HG03095 (cell line): ENCODE measurements around the gene SEMA4B.
A peak's percentile ranks its signal among the peaks of the same experiment; 100 is the strongest.

Experiments
- ATAC-seq: cut with Tn5 transposase; IDR thresholded peaks from one replicate; pipeline ENCODE4 v1.9.1; 2021; ENCODE audit warnings: moderate library complexity; ENCODE audit not compliant: unreplicated experiment

Gene SEMA4B

DNA sequence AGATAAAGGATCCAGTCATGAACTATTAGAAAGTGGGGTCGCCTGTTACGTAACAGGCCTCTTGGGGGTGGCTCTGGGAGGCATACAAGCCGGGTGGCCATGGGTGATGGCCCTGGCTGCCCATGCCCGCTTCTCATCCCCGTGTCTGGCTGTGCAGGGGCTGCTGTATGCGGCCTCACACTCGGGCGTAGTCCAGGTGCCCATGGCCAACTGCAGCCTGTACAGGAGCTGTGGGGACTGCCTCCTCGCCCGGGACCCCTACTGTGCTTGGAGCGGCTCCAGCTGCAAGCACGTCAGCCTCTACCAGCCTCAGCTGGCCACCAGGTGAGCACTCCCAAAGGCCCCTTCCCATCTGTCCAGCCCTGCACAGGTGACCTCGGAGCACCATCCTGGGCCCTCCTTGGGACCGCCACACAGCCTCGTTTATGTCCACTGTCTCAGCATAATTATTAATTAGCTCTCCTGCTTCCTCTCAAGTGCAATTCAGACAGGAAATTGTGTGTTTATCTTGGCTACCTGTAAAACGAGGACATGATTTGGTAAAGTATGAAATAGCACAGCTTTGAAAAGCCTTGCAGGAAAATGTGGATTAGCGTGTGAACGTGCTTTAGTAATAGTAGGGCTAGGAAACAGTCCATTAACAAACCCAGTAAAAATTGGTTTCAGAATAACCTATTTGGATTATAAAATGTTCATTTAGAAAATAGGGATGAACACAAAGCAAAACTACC is 24.5 kb downstream of the SEMA4B start:
- ATAC-seq = no peak

DNA sequence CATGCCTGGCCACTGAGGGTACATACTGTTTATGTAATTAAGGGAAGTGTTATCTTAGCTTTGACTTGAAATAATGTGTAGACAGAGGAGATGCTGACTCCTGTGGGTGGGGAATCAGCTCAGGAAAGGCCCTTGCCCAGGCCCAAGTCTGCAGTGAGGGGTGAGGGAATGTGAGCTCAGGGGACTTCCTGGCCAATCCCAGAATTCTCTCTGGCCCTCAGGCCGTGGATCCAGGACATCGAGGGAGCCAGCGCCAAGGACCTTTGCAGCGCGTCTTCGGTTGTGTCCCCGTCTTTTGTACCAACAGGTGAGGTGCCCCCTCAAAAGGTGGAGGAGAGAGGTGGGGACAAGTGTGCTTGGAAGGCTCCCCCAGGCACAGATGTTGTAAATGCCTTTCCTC is 26.2 kb downstream of the SEMA4B start:
- ATAC-seq = no peak

DNA sequence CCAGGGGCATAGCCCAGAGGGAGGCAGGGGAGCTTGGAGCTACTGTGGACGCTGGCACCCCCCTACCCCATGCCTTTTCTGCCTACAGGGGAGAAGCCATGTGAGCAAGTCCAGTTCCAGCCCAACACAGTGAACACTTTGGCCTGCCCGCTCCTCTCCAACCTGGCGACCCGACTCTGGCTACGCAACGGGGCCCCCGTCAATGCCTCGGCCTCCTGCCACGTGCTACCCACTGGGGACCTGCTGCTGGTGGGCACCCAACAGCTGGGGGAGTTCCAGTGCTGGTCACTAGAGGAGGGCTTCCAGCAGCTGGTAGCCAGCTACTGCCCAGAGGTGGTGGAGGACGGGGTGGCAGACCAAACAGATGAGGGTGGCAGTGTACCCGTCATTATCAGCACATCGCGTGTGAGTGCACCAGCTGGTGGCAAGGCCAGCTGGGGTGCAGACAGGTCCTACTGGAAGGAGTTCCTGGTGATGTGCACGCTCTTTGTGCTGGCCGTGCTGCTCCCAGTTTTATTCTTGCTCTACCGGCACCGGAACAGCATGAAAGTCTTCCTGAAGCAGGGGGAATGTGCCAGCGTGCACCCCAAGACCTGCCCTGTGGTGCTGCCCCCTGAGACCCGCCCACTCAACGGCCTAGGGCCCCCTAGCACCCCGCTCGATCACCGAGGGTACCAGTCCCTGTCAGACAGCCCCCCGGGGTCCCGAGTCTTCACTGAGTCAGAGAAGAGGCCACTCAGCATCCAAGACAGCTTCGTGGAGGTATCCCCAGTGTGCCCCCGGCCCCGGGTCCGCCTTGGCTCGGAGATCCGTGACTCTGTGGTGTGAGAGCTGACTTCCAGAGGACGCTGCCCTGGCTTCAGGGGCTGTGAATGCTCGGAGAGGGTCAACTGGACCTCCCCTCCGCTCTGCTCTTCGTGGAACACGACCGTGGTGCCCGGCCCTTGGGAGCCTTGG is 27.0 kb downstream of the SEMA4B start:
- ATAC-seq = no peak

DNA sequence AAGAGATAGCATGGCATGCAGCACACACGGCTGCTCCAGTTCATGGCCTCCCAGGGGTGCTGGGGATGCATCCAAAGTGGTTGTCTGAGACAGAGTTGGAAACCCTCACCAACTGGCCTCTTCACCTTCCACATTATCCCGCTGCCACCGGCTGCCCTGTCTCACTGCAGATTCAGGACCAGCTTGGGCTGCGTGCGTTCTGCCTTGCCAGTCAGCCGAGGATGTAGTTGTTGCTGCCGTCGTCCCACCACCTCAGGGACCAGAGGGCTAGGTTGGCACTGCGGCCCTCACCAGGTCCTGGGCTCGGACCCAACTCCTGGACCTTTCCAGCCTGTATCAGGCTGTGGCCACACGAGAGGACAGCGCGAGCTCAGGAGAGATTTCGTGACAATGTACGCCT is 27.8 kb downstream of the SEMA4B start:
- no peak for ATAC-seq

DNA sequence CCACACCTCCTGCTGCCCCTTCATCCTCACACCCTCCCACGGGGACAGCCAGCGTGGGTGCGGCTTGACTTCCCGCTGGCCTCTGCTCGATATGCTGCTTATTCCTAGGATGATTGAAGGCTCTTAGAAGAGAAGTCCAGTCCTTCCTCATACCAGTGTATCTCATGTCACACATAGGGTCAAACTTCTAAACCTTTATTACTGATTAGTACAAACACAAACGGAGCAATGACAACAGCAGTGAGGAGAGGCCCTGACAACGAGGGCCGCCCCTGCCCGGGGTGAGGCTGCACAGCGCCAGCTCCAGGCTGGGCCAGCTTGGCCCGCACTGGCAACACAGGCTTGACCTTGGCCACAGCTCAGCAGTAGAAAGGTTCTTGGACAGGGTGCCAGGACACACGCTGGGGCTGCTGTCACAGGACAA is 29.0 kb downstream of the SEMA4B start:
- no peak for ATAC-seq

DNA sequence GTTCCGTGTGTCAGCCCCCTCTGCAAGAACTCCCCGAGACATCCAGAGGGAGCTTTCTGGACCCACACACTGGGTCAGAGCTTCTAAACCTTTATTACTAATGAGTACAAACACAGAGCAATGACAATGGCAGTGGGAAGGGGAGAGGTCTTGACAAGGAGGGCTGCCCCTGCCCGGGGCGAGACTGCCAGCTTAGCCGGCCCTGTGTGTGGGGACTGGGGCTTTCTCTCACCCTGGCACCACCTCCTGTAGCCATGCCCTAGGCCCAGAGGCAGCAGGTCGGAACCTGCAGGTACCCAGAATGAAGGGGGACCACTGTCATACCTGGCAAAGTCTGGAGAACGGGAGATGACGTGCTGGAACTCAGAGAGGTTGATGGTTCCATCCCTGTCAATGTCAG is 29.5 kb downstream of the SEMA4B start:
- ATAC-seq = no peak

DNA sequence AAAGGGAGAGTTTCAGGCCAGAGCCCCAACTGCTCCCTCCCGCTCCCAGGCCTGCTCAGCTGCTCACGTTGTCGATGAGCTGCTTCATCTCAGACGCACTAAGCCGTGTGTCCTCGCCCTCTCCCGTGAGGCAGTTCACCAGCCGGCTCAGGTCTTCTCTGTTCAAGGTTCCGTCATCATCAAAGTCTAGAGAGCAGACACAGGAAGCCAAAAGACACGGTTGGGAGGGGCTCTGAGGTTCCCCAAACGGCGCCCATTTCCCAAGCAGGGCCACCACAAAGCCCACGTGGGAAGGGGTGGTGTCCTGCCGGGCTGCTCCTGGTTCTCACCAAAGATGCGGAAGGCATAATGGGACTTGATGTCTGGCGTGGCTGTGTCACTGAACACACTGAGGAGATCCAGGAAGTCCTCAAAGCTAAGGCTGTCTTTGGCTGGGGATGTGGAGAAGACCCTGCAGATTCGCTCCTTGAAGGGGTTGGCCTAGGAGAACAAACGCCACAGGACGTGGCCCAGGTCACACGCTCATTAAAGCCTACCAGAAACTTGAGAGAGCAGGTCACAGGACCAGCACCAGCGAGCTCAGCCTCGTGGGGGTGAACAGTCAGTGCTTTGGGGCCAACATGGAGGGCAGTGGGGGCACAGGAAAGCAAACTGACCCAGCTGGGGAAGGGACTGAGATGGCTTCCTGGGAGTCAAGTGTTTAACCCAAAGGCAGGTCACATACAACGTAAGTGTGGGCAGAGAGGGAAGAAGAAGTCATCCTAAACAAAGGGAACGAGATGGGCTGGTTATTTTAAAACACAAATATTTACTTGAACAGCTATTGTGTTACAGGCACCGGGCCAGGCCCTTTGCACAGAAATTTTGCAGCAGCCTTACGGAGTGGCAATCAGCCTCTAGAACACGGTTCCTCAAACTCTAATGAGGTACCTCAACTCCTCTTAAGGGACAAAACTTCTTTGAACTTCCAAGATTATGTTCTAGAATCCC is 30.2 kb downstream of the SEMA4B start:
- no peak for ATAC-seq

DNA sequence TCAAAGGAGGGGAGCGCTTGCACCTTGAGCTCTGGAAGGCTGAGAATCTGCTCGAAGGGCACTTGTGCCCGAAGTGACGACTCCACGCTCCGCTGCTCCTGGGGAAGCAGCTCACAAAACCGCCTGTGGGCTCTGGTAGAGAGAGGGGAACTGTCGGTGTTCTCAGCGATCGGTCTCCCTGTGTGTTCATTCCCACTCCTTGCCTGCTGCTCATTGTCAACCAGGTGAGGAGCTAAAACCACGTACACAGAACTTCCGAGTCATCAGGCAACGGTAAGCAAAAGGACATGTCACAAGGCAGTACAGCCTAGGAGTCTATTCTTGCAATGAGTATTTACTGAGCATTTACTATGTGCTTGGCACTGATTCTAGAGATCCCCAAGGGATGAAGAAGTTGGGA is 31.1 kb downstream of the SEMA4B start:
- ATAC-seq = no peak

DNA sequence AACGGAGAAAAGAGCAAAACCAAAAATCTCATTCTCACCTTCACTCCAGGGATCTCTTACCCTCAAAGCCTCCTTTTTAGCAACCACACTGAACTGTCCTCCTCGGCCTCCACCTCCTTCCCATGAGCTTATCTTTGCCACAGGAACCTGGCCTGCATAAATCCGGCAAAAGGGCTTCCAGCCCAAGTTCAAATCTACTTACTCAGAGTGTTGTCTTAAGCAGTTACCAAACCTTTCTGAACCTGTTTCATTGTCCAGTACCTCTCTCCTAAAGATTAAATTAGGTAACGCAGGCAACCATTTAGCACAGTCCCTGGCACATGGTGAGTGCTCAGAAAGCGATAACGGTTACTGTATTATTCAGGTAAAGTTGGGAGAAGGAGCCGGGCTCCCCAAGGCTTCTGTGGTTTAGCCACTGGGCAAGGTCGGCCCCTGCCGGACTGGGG is 31.8 kb downstream of the SEMA4B start:
- ATAC-seq = no peak

DNA sequence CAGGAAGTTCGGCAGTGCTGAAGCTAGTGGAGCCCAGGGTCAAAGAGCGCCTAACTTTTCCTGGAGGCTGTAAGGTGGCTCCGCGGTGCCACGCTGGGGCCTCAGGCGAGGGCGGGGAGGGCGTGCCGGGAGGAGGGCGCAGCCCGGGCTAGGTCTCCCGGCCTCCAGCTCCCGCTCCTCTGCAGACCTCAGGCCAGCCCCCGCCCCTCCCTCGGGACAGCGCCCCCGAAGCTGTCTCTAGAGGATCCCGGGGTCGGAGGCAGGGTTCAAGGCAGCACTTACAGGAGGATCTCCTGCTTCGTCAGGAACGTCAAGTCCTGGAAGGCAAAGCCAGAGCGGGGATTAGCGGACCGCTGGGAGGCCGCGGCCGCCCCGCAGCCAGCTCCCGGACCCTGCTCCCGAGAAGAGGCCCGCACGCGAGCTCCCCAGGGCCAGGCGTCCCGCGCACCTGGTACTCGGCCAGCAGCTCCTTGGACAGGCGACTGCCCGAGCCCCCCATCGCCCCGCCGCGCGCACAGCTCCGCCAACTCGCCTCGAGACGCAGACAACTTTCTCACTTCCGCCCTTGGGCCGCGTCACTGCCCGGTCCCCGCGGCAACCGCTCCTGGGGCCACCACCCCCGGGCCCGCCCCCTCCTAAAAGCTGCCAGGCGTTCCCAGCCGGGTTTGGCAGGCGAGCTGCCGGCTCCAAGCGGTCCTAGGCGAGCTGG is 32.4 kb downstream of the SEMA4B start, which contains the start of gene CIB1:
Gene CIB1 (minus strand): TSS at position 555 of the 709 bp plus-strand sequence. CDS start 56 bp downstream, at position 499.
- ATAC-seq = peak; percentile 81

DNA sequence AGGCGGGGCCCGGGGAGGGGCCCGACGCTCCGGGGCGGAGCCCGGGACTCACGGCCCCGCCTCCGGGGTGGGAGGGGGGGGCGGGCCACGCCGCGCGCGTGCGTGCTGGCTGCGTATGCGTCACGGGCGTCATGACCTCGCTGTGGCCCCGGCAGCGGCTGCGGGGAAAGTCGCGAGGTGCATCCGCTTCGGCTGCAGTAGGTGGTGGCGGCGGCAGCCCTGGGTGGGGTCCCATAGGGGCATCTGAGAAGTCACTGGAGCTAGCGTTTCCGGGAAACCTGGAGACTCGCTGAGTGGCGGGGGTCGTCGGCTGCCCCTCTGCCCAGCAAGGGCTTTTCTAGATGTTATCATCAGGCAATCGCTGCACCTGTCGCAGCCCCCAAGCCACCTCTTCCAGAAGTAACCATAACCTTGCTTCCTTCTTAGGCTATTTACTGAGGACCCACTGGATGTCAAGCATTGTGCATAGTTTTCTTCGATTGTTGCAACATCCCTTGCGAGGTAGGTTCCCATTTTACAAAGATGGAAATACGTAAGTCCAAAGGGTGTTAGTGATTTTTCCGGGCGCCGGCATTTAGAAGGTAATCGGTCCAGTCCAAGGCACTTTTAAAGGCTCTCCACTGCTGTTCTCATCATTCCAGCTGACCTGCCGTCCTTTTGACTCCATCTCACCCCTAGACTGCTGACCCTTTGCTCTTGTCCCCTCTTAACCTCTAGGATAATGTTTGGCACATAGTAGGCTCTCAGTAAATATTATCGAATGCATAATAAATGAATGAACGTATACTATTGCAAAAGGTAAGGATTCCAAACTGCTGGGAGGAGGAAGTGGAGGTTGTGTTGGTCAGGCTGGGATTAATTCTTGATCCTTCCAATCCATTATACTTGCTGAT is 33.2 kb downstream of the SEMA4B start, which contains the start of gene GDPGP1:
Gene GDPGP1 (plus strand): TSS at position 114 of the 893 bp plus-strand sequence. CDS start 6,700 bp downstream, outside the sequence.
- ATAC-seq = peak; percentile 58

DNA sequence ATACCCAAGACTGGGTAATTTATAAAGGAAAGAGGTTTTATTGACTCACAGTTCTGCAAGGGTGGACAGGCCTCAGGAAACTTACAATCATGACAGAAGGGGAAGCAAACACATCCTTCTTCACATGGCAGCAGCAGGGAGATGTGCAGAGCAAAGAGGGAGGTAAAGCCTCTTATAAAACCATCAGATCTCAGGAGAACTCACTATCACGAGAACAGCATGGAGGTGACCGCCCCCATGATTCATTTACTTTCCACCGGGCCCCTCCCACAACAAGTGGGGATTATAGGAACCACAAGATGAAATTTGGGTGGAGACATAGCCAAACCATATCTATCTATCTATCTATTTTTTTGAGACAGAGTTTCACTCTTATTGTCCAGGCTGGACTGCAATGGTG is 38.2 kb downstream of the SEMA4B start:
- ATAC-seq = no peak

DNA sequence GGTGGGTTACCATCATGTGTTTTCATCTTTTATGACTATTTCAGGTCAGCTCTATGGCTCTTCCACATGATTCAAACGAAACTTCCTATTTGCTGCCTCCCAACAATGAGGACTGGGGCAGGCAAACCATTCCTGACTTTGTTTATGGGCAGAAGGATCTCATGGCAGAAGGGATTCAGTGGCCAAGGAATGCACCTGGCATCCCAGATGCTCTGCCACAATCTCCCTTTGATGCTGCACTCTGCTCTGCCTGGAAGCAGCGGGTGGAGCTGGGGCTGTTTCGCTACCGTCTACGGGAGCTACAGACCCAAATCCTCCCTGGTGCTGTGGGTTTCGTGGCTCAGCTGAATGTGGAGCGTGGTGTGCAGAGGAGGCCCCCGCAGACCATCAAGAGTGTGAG is 39.7 kb downstream of the SEMA4B start:
- no peak for ATAC-seq

DNA sequence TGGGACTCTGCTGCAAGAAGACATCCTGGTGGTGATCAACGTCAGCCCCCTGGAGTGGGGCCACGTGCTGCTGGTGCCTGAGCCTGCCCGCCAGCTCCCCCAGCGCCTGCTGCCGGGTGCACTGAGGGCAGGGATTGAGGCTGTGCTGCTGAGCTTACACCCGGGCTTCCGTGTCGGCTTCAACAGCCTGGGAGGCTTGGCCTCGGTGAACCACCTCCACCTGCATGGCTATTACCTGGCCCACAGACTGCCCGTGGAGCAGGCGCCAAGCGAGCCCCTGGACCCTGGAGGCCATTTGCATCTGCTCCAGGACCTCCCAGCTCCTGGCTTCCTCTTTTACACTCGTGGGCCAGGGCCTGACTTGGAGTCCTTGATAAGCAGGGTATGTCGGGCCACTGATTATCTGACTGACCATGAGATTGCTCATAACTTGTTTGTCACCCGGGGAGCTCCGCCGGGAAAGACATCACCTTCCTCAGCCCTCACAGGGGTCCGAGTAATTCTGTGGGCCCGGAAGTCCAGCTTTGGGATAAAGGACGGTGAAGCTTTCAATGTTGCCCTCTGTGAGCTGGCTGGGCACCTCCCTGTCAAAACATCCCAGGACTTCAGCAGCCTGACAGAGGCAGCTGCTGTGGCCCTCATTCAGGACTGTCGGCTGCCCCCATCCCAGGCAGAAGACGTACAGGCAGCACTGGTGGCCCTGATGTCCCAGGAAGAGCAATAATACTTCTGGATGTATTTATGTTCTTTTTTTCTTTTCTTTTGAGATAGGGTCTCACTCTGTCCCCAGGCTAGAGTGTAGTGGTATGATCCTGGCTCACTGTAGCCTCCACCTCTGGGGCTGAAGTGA is 40.4 kb downstream of the SEMA4B start:
- no peak for ATAC-seq

DNA sequence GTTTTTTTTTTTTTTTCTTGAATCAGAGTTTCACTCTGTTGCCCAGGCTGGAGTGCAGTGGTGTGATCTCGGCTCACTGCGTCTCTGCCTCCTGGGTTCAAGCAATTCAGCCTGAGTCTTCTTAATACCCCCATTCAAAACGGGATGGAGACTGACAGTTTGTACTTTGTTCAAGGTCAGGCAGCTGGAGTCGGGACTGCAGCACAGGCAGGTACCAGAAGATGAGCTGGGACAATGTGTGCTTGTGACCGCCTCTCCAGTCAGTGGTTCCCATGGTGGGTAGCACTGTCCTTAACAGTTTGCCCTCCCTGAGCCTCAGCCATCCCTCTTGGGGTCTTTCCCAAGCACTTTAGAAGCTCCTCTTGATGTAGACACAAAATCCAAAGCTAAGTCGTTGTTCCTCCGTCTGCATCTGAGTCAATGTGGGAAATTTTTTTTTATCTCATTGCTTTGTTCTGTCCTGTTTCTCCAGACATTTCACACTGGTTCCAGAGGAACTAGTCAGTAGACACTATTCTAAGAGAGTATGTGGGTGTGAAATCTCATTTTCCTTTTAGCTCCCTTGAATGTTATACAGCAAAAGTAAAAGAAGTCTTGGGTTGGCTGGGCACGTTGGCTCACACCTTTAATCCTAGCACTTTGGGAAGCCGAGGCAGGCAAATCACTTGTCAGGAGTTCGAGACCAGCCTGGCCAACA is 43.0 kb downstream of the SEMA4B start:
- ATAC-seq = no peak

DNA sequence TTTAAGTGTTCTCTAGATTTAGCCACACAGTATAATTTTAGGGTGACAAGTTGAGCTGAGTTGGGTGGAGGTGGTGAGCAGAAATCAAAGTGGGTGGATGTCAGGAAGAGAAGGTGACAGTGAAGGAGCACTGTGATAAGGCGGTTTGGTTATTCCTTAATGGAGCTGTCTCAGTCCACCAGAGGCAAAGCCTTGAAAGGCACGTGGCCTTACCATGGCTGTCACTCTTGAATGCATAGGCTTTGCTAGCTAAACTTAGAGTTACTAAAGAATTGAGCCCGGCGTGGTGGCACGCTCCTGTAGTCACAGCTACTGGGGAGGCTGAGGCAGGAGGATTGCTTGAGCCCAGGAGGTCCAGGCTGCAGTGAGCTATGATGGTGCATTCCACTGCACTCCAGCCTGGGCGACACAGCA is 47.7 kb downstream of the SEMA4B start:
- no peak for ATAC-seq

DNA sequence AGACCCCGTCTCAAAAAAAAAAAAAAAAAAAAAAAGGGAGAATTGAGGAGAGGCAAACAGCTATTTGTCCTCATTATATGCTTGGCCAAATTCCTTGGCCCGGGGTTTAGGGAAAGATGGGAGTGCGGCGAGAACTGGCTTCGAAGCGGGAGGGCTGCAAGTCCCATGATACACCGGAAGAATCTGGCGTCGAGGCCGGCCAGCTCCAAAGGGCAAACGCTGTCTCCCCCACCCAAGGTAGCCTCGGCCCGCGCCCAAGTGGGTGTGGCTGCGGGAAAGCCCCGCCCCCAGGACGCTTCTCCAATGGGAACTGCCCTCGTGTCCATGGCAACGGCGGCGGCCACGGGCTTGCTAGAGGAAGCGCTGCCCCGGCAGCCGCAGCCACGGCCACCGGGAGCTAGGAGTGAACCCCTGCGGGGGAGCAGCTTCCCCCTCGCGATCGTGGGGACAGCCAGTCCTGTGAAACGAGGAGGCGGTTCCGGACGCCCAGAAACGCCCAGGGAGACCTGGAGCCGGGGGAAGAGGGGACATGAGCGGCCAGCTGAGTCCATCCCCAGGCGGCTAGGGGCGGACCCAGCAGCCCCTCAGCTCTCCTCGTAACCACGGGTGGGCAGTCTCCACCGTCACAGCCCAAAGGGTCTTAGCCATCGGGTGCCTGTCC is 48.2 kb downstream of the SEMA4B start, which contains the start of gene TTLL13:
Gene TTLL13 (plus strand): TSS at position 354 of the 661 bp plus-strand sequence. CDS start 1,075 bp downstream, outside the sequence.
- ATAC-seq = peak; percentile 62
